Mesenchymal stem cell (in vitro differentiated cells and primary cell): ENCODE measurements around the gene SRC.

Source experiments
- DNase-seq: peaks from one replicate; pipeline ENCODE4 v3.0.0-alpha.2; 2013
- H2AFZ ChIP-seq: one replicate; pipeline ENCODE4 v1.6.1; 2013; ENCODE audit warnings: low read depth, mild to moderate bottlenecking, control low read depth, inconsistent platforms, low read length, moderate library complexity
- H2AK5ac ChIP-seq: 2 replicates; pipeline ENCODE4 v1.6.1; 2013; ENCODE audit warnings: low read length, moderate library complexity, mild to moderate bottlenecking, inconsistent platforms; ENCODE audit not compliant: severe bottlenecking
- H2BK120ac ChIP-seq: one replicate; pipeline ENCODE4 v1.6.1; 2013; ENCODE audit warnings: low read depth, mild to moderate bottlenecking, inconsistent platforms, low read length, moderate library complexity
- H2BK12ac ChIP-seq, 2 experiments: one replicate each; pipeline ENCODE4 v1.6.1; 2013; ENCODE audit warnings: inconsistent platforms in 2 of 2, low read length in 2 of 2, mild to moderate bottlenecking in 2 of 2, moderate library complexity in 2 of 2, control low read depth in 1 of 2
- H2BK15ac ChIP-seq: one replicate; pipeline ENCODE4 v1.6.1; 2013; ENCODE audit warnings: mild to moderate bottlenecking, low read depth, inconsistent platforms; ENCODE audit not compliant: poor library complexity, severe bottlenecking
- H2BK5ac ChIP-seq: 2 replicates; pipeline ENCODE4 v1.6.1; 2013; ENCODE audit warnings: low read depth, mild to moderate bottlenecking, low read length, control low read depth, inconsistent platforms; ENCODE audit not compliant: poor library complexity, severe bottlenecking
- H3K14ac ChIP-seq, 2 experiments: one replicate each; pipeline ENCODE4 v1.6.1; 2013; ENCODE audit warnings: inconsistent platforms in 2 of 2, low read length in 2 of 2, control low read depth in 1 of 2, mild to moderate bottlenecking in 1 of 2, moderate library complexity in 1 of 2
- H3K18ac ChIP-seq, 2 experiments: one replicate each; pipeline ENCODE4 v1.6.1; 2013; ENCODE audit warnings: inconsistent platforms in 2 of 2, low read length in 2 of 2, control low read depth in 1 of 2, low read depth in 1 of 2, mild to moderate bottlenecking in 1 of 2
- H3K23ac ChIP-seq, 2 experiments: one replicate each; pipeline ENCODE4 v1.6.1; 2013; ENCODE audit warnings: inconsistent platforms in 2 of 2, low read length in 2 of 2, mild to moderate bottlenecking in 2 of 2, moderate library complexity in 2 of 2, control low read depth in 1 of 2
- H3K27ac ChIP-seq: 2 replicates; pipeline ENCODE4 v1.5.1; 2013; ENCODE audit warnings: mild to moderate bottlenecking, moderate library complexity, low read length, control low read depth, inconsistent platforms; ENCODE audit not compliant: poor library complexity, severe bottlenecking
- H3K27me3 ChIP-seq, 2 experiments: 2 replicates each; pipeline versions ENCODE4 v1.6.1 to v1.7.0; 2013; ENCODE audit warnings: low read length in 2 of 2, mild to moderate bottlenecking in 2 of 2, moderate library complexity in 2 of 2, control low read depth in 1 of 2, inconsistent platforms in 1 of 2; ENCODE audit not compliant: control insufficient read depth in 1 of 2, insufficient read depth in 1 of 2
- H3K36me3 ChIP-seq, 2 experiments: 2 replicates each; pipeline versions ENCODE4 v1.6.1 to v1.7.0; 2013; ENCODE audit warnings: low read length in 2 of 2, control low read depth in 1 of 2, inconsistent platforms in 1 of 2, low read depth in 1 of 2, mild to moderate bottlenecking in 1 of 2; ENCODE audit not compliant: insufficient read depth in 2 of 2, control insufficient read depth in 1 of 2
- H3K4ac ChIP-seq, 2 experiments: one replicate each; pipeline ENCODE4 v1.6.1; 2013; ENCODE audit warnings: inconsistent platforms in 2 of 2, low read length in 2 of 2, mild to moderate bottlenecking in 2 of 2, moderate library complexity in 2 of 2, control low read depth in 1 of 2, low read depth in 1 of 2
- H3K4me1 ChIP-seq: 2 replicates; pipeline ENCODE4 v1.6.1; 2013; ENCODE audit warnings: low read depth, low read length, control low read depth; ENCODE audit not compliant: control insufficient read depth, insufficient read depth
- H3K4me2 ChIP-seq: 2 replicates; pipeline ENCODE4 v1.6.1; 2013; ENCODE audit warnings: low read length, mild to moderate bottlenecking, inconsistent platforms; ENCODE audit not compliant: poor library complexity, severe bottlenecking
- H3K4me3 ChIP-seq, 2 experiments: 2 replicates each; pipeline versions ENCODE4 v1.5.1 to v1.7.0; 2013; ENCODE audit warnings: low read length in 2 of 2, mild to moderate bottlenecking in 2 of 2, control low read depth in 1 of 2, low read depth in 1 of 2; ENCODE audit not compliant: insufficient read depth in 1 of 2
- H3K79me1 ChIP-seq: replicated peaks from 2 replicates; pipeline ENCODE4 v1.6.1; 2013; ENCODE audit warnings: mild to moderate bottlenecking, control low read depth, low read length, inconsistent platforms; ENCODE audit not compliant: poor library complexity, severe bottlenecking
- H3K9ac ChIP-seq: 2 replicates; pipeline ENCODE4 v1.7.0; 2013; ENCODE audit warnings: mild to moderate bottlenecking, low read length, moderate library complexity
- H3K9me3 ChIP-seq: 2 replicates; pipeline ENCODE4 v1.7.0; 2013; ENCODE audit warnings: mild to moderate bottlenecking, low read length; ENCODE audit not compliant: control insufficient read depth
- H4K8ac ChIP-seq: one replicate; pipeline ENCODE4 v1.6.1; 2013; ENCODE audit warnings: inconsistent platforms, mild to moderate bottlenecking, low read length, moderate library complexity
- H4K91ac ChIP-seq: one replicate; pipeline ENCODE4 v1.6.1; 2013; ENCODE audit warnings: mild to moderate bottlenecking, low read length, inconsistent platforms
- WGBS: methylation state at CpG from one replicate; pipeline ENCODE4 v1.1.7; 2013; ENCODE audit warnings: mixed read lengths; 5-methylcytosine and 5-hydroxymethylcytosine counted together

The SRC gene

DNA sequence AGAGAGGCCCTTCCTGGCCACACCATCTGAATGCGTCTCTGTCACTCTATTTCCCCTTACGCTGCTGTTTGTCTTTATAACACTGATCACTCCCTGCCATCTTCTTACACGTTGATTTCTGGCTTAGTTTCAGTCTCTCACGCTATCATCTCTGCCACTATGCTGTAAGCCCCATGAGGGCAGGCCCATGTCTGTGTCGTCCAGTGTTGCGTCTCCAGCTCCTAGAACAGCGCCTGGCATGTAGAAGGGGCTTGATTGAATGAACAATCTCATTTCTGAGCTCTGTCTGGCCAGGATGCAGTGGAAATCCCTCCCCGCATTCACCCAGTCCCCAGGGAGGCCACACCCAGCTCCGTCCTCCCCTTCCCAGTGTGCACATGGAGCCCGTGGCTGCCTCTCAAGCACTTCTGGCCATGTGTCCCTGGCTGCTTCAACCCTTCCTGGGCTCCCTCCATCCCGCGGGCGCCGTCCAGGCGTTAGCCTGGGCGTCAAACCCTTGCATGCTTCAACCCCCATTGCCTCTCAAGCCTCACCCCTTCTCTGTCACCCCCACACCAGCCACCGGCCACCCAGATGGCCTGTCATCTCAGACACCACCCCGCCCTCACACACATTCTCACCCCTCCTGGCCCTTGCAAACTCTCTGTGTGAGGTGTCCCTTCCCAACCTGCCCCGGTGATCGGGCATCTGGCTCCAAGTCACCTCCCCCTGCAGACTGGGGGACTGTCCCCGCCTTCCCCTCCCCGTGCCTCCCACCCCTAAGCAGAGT, 71.1 kb downstream of the SRC start:
- Histone ChIP-seq H2BK5ac (no peak overlapping the region), H3K27me3 (peaks cover 89 to 100% of the 10 kb centered on the region in 2 experiments), H3K14ac (peak overlapping the region in 1 of 2 experiments; percentile 74), H3K4ac (no peak overlapping the region), H3K9me3 (no peaks in the 10 kb centered on the region), H3K4me1 (peaks cover 8% of the 10 kb centered on the region), H3K79me1 (no peaks in the 10 kb centered on the region), H2BK15ac (no peak overlapping the region), H3K4me2 (no peak overlapping the region), H3K4me3 (no peak overlapping the region), H3K18ac (no peak overlapping the region), H2BK12ac (no peak overlapping the region), H3K27ac (no peak overlapping the region), H3K9ac (no peak overlapping the region), H3K23ac (no peak overlapping the region), H2AK5ac (no peak overlapping the region), H3K36me3 (no peaks in the 10 kb centered on the region), H2BK120ac (no peak overlapping the region), H4K8ac (no peak overlapping the region), H4K91ac (no peak overlapping the region), H2AFZ (no peak overlapping the region)
- WGBS = 91% methylated on average over 22 of the region's 22 CpGs
- no peak for DNase-seq

DNA sequence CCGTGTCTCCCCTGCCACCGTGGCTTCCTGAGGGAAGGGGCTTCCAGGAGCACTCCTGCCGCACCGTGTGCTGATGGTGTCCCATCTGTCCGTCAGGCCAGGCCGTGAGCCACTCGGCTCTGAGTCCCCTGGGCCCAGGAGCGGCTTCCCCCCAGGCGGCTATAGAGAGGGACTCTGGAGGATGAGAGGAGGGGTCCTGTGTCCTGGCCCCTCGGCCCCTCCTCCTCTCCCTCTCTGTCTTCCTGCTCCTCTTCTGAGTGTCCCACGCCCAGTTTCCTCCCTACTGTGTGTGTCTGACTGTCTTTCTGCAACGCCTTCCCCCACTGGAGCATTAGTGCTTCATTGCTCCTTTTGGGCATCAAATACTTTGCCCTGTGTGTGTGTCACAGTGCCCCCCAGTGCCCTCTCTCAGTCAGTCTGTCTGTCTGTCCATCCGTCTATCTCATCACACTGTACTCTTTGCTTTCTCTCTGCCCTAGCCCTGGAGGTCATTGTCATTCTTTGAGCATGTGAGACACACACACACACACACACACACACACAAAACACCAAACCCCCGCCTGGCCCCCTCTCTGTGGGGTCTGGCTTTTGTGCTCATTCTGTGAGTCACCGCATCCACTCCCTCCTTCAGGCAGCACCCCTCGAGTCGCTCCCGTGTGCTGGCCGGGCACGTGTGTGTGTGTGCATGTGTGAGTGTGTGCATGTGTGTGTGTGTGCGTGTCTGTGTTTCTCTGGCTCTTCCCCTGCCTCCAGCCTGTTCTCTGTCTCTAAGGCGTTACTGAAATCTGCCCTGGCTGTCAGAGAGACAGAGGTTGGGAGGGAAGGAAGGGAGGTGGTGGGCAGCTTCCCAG, 71.9 kb downstream of the SRC start:
- Histone ChIP-seq H2BK120ac (no peak overlapping the region), H3K79me1 (no peaks in the 10 kb centered on the region), H3K27ac (no peak overlapping the region), H3K9me3 (no peaks in the 10 kb centered on the region), H3K14ac (no peak overlapping the region), H2BK5ac (no peak overlapping the region), H3K4me1 (peaks cover 5% of the 10 kb centered on the region), H2BK15ac (no peak overlapping the region), H2AFZ (no peak overlapping the region), H3K4me2 (no peak overlapping the region), H3K36me3 (no peaks in the 10 kb centered on the region), H2BK12ac (no peak overlapping the region), H3K23ac (no peak overlapping the region), H3K9ac (peak overlapping the region; percentile 1), H3K18ac (no peak overlapping the region), H4K8ac (no peak overlapping the region), H4K91ac (no peak overlapping the region), H3K4me3 (no peak overlapping the region), H3K4ac (no peak overlapping the region), H3K27me3 (peaks cover 90 to 100% of the 10 kb centered on the region in 2 experiments), H2AK5ac (no peak overlapping the region)
- DNase-seq = no peak
- WGBS = 68% methylated on average over 22 of the region's 22 CpGs

DNA sequence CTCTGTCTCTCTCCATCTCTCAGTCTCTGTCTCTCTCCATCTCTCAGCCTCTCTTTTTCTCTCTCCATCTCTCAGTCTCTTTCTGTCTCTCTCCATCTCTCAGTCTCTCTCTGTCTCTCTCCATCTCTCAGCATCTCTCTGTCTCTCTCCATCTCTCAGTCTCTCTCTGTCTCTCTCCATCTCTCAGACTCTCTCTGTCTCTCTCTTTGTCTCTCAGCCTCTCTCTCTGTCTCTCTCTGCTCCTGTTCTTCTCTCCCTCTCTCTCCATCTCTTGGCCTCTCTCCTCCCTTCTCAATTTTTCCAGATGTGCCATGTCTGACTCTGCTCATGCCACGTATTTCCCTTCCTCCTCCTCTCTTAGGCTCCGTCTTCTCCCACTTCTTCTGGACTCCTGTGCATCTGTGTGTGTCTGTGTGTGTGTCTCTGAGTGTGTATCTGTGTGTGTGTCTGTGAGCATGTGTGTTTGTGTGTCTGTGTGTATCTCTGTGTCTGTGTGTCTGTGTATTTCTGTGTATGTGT, 72.7 kb downstream of the SRC start:
- no peak overlapping the region for H3K27ac ChIP-seq
- no peak for DNase-seq
- peaks cover 94 to 100% of the 10 kb centered on the region in 2 experiments for H3K27me3 ChIP-seq
- H2BK12ac ChIP-seq = no peak overlapping the region
- peaks cover 5% of the 10 kb centered on the region for H3K4me1 ChIP-seq
- H3K79me1 ChIP-seq = no peaks in the 10 kb centered on the region
- no peak overlapping the region for H2BK120ac ChIP-seq
- H3K14ac ChIP-seq = no peak overlapping the region
- H3K36me3 ChIP-seq = no peaks in the 10 kb centered on the region
- H2BK5ac ChIP-seq = no peak overlapping the region
- H3K4me3 ChIP-seq = no peak overlapping the region
- H3K4ac ChIP-seq = no peak overlapping the region
- H4K8ac ChIP-seq = no peak overlapping the region
- no peaks in the 10 kb centered on the region for H3K9me3 ChIP-seq
- H3K4me2 ChIP-seq = no peak overlapping the region
- 88% methylated on average over 1 of the region's 2 CpGs for WGBS
- no peak overlapping the region for H2BK15ac ChIP-seq
- no peak overlapping the region for H3K18ac ChIP-seq
- H4K91ac ChIP-seq = no peak overlapping the region
- H2AK5ac ChIP-seq = no peak overlapping the region
- H2AFZ ChIP-seq = no peak overlapping the region
- H3K9ac ChIP-seq = peak overlapping the region; percentile 1
- no peak overlapping the region for H3K23ac ChIP-seq

DNA sequence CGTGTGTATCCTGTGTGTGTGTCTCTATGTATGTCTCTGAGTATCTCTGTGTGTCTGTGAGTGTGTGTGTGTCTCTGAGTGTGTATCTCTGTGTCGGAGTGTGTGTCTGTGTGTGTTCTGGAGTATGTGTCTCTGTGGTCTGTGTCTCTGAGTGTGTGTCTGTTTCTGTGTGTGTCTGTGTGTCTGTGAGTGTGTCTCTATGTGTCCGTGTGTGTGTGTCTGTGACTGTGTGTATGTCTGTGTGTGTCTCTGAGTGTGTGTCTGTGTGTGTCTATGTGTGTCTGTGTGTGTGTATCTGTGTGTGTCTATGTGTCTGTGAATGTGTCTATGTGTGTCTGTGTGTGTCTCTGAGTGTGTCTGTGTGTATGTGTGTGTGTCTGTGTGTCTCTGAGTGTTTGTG, 73.4 kb downstream of the SRC start:
- no peaks in the 10 kb centered on the region for H3K9me3 ChIP-seq
- H4K91ac ChIP-seq = no peak overlapping the region
- no peak overlapping the region for H3K23ac ChIP-seq
- H3K9ac ChIP-seq = no peak overlapping the region
- no peak overlapping the region for H3K27ac ChIP-seq
- DNase-seq = no peak
- no peak overlapping the region for H4K8ac ChIP-seq
- no peak overlapping the region for H3K18ac ChIP-seq
- H2BK15ac ChIP-seq = no peak overlapping the region
- H2BK120ac ChIP-seq = no peak overlapping the region
- H2BK12ac ChIP-seq = no peak overlapping the region
- no peaks in the 10 kb centered on the region for H3K79me1 ChIP-seq
- WGBS = 88% methylated on average over 3 of the region's 3 CpGs
- no peak overlapping the region for H2AFZ ChIP-seq
- H3K36me3 ChIP-seq = no peaks in the 10 kb centered on the region
- H2BK5ac ChIP-seq = no peak overlapping the region
- no peak overlapping the region for H3K4ac ChIP-seq
- peaks cover 5% of the 10 kb centered on the region for H3K4me1 ChIP-seq
- peaks cover 96 to 100% of the 10 kb centered on the region in 2 experiments for H3K27me3 ChIP-seq
- no peak overlapping the region for H3K14ac ChIP-seq
- H3K4me3 ChIP-seq = no peak overlapping the region
- no peak overlapping the region for H2AK5ac ChIP-seq
- H3K4me2 ChIP-seq = no peak overlapping the region
